ENCODE results near the gene MYO1F.

DNA sequence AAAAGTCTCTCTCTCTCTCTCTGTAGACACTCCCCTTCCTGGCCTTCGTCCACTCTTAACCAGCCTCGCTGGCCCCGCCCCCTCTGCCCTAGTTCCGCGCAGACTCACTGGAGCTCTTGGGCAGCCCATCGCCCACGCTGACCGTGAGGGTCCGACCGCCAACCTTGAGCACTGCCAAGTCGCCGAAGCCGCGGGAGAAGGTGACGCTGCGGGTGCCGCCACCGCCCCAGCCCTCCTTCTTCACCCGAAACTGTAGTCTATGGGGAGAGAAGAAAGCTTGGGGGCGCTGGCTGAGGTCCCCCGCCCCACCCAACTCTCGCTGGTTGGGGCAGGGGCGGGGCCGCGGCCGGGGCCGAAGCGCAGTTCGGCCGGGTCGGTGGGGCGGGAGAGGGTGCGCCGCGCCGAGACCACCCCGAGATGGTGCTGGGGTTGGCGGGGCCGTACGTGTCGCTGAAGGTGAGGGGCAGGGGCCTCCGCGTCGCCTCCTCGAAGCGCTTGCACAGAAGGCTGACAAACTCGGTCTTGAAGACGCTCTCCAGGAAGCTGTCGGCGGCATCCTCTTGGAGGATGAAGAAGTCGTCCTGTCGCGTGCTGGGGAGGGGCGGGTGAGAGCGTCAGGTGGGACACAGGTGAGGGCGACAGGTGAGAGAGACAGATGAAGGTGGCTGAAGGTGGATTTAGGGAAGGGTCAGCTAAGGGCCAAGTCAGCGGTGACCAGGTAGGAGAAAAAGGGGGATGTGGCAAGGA lies 50.7 kb downstream of the MYO1F start:
- TF ChIP-seq EP300 (IDR thresholded peaks at IDR 0.05): peak in 1 of 2 donors; percentile 77
- TF ChIP-seq, protein P1, sequence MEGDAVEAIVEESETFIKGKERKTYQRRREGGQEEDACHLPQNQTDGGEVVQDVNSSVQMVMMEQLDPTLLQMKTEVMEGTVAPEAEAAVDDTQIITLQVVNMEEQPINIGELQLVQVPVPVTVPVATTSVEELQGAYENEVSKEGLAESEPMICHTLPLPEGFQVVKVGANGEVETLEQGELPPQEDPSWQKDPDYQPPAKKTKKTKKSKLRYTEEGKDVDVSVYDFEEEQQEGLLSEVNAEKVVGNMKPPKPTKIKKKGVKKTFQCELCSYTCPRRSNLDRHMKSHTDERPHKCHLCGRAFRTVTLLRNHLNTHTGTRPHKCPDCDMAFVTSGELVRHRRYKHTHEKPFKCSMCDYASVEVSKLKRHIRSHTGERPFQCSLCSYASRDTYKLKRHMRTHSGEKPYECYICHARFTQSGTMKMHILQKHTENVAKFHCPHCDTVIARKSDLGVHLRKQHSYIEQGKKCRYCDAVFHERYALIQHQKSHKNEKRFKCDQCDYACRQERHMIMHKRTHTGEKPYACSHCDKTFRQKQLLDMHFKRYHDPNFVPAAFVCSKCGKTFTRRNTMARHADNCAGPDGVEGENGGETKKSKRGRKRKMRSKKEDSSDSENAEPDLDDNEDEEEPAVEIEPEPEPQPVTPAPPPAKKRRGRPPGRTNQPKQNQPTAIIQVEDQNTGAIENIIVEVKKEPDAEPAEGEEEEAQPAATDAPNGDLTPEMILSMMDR (IDR thresholded peaks at IDR 0.05): no peak

Measured in tibial nerve (tissue), 4 donors.